HG03025 (cell line): ENCODE measurements around the gene RFK.

ENCODE experiments used
- ATAC-seq: cut with Tn5 transposase; IDR thresholded peaks from one replicate; pipeline ENCODE4 v1.9.1; 2021; ENCODE audit warnings: mild to moderate bottlenecking, moderate library complexity; ENCODE audit not compliant: unreplicated experiment, low FRiP score

Gene RFK

DNA sequence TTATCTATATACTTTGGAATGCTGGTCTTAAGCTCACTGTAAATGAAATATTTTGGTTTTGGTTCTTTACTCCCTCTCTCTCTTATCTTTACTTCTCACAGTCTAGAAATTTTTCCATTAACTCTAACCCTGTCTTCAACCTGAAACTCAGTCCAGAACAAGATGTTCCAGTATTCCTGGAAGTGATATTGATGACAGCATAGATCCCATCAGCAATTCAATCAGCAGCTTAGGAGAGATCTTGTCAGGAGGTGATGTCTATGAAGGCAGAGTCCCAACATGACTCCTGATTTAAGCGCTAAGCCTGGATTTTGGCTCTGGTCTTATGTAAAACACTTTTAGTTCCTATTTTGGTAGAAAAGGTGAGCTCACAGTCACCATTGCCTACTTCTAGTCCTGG lies 52.6 kb downstream of the RFK start:
- ATAC-seq, result no peak

DNA sequence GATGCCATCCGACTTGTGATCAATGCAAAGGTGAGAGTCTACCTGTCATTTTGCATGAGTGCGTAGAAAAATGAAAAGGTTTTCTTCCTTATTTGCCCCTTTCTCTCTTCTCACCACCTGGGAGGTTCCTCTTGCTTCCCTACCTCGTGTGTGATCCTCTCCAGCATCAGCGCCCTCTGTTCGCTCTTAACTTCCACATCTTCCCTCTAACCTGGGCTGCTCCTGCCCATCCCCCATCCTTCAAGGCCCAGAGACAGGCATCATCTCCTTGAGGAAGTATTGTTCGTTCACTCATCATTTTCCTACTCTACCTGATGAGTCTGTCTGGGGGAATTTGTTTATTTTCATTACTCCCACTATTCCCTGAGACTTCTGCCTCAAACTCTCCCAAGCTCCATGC lies 55.8 kb downstream of the RFK start:
- ATAC-seq, result no peak

DNA sequence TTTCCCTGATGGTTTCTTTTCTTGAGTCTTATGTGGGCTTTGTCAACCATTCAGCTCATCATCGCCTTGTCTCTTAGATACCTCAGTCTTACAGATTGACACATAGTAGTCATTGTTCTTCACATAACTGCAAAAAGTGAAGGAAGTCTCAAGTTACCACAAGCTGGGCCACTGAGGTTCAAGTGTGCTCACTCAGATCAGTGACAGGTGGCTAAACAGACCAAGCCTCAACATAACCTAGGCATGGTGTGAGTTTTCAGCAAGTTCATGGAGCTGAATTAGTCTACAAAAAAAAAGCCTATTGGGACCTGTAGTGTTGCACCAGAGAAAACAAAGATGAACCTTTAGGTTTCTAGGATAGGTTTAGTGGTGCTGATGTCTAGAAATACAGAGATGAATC lies 58.2 kb downstream of the RFK start:
- ATAC-seq, result no peak
